Gastrocnemius medialis (tissue), 4 donors: ENCODE results near the gene CFAP299.

Source experiments
- CTCF ChIP-seq, 5 experiments: fragments of 450-650 bp in 3 of 5; fragments of 200-600 bp in 2 of 5; sonication (generic) in 2 of 5; IDR thresholded peaks in 4 of 5; conservative IDR thresholded peaks in 1 of 5; 1 replicate in 4 of 5; 2 replicates in 1 of 5; pipeline ENCODE4 v1.5.1; 2016 to 2019; ENCODE audit warnings: antibody characterized with exemption in 5 of 5, mild to moderate bottlenecking in 3 of 5, moderate library complexity in 3 of 5
- POLR2A ChIP-seq, 2 donors: fragments of 450-650 bp; IDR thresholded peaks; one replicate each; pipeline ENCODE4 v1.6.1; 2017; ENCODE audit warnings: antibody characterized with exemption in 2 of 2, mild to moderate bottlenecking in 2 of 2, moderate library complexity in 2 of 2

GRCh38 chr4:80301884-80302283, 33.6 kb upstream of the CFAP299 start:
- TF ChIP-seq CTCF (IDR thresholded peaks at IDR 0.05 in 4 of 5, conservative IDR thresholded peaks at IDR 0.05 in 1 of 5) = no peak
- no peak for TF ChIP-seq POLR2A (IDR thresholded peaks at IDR 0.05)
